K562 (cell line): Measurements from ENCODE around the gene ZFYVE16.

ENCODE experiments used
- CTCF ChIP-seq, 3 experiments: IDR thresholded peaks in 2 of 3; conservative IDR thresholded peaks in 1 of 3; 2 replicates each; pipeline ENCODE4 v1.5.1; 2011 to 2012; ENCODE audit warnings: low read length in 3 of 3, mild to moderate bottlenecking in 3 of 3, control low read depth in 2 of 3, improper control_type of control experiment in 1 of 3, inconsistent platforms in 1 of 3, low read depth in 1 of 3, mixed read lengths in 1 of 3, moderate library complexity in 1 of 3; ENCODE audit not compliant: insufficient read depth in 2 of 3
- ESRRA ChIP-seq: fragments of 450-650 bp; IDR thresholded peaks from 2 replicates; pipeline ENCODE4 v1.6.1; 2014; ENCODE audit warnings: low read depth, mild to moderate bottlenecking, moderate library complexity, borderline replicate concordance
- JUN ChIP-seq, 2 experiments: sonication (generic) in 1 of 2; formaldehyde crosslinking in 1 of 2; IDR thresholded peaks; 2 replicates each; pipeline versions ENCODE4 v1.6.1 to v1.8.0; 2012 to 2022; ENCODE audit warnings: borderline replicate concordance in 2 of 2, mild to moderate bottlenecking in 2 of 2, improper control_type of control experiment in 1 of 2, low read depth in 1 of 2, low read length in 1 of 2, missing genetic modification reagents in 1 of 2
- TOE1 ChIP-seq, 2 experiments: fragments of 450-650 bp in 1 of 2; sonication (generic) in 1 of 2; formaldehyde crosslinking in 1 of 2; IDR thresholded peaks; 2 replicates each; pipeline versions ENCODE4 v1.7.1 to v1.8.0; 2016 to 2022; ENCODE audit warnings: borderline replicate concordance in 2 of 2, mild to moderate bottlenecking in 2 of 2, antibody characterized with exemption in 1 of 2, inconsistent platforms in 1 of 2, low read depth in 1 of 2, missing genetic modification reagents in 1 of 2, moderate library complexity in 1 of 2
- YY1 ChIP-seq, 3 experiments: IDR thresholded peaks; 2 replicates each; pipeline ENCODE4 v1.6.1; 2011; ENCODE audit warnings: low read length in 2 of 3, mild to moderate bottlenecking in 2 of 3, moderate library complexity in 2 of 3, borderline replicate concordance in 1 of 3, control low read depth in 1 of 3, low read depth in 1 of 3; ENCODE audit not compliant: insufficient read depth in 3 of 3, insufficient replicate concordance in 2 of 3, control insufficient read depth in 1 of 3, insufficient read length in 1 of 3; ENCODE audit errors: extremely low read depth in 1 of 3
- ZBTB26 ChIP-seq: fragments of 450-650 bp; formaldehyde crosslinking; IDR thresholded peaks from 2 replicates; pipeline ENCODE4 v1.4.0; 2022; ENCODE audit warnings: missing genetic modification characterization
- ZNF140 ChIP-seq: fragments of 250-450 bp; sonication (Bioruptor Pico); IDR thresholded peaks from 2 replicates; pipeline ENCODE4 v1.8.0; 2021; ENCODE audit warnings: moderate library complexity, mild to moderate bottlenecking, inconsistent platforms
- ZNF239 ChIP-seq: fragments of 250-450 bp; sonication (Bioruptor Pico); IDR thresholded peaks from 2 replicates; pipeline ENCODE4 v1.4.0; 2020; ENCODE audit warnings: mild to moderate bottlenecking

GRCh38 chr5:80468131-80468530 is 60.3 kb downstream of the ZFYVE16 start:
- no peak for TF ChIP-seq TOE1 (IDR thresholded peaks at IDR 0.05; ENCODE audit: borderline replicate concordance)
- TF ChIP-seq TOE1 (CRISPR knock-in tag; IDR thresholded peaks at IDR 0.05; ENCODE audit: borderline replicate concordance, low read depth), result no peak
- no peak for TF ChIP-seq JUN (IDR thresholded peaks at IDR 0.05; ENCODE audit: borderline replicate concordance, low read depth, low read length)
- no peak for TF ChIP-seq JUN (CRISPR knock-in tag; IDR thresholded peaks at IDR 0.05; ENCODE audit: borderline replicate concordance)
- no peak for TF ChIP-seq ZBTB26 (CRISPR knock-in tag)
- TF ChIP-seq ZNF239 (CRISPR knock-in tag), result no peak
- no peak for TF ChIP-seq ESRRA
- no peak for TF ChIP-seq ZNF140 (CRISPR knock-in tag)
- no peak for TF ChIP-seq CTCF (IDR thresholded peaks at IDR 0.05 in 2 of 3, conservative IDR thresholded peaks at IDR 0.05 in 1 of 3; ENCODE audit: insufficient read depth in 2 of 3, low read depth in 1 of 3, low read length in 3 of 3)
- TF ChIP-seq YY1 (IDR thresholded peaks at IDR 0.05; ENCODE audit: borderline replicate concordance in 1 of 3, control insufficient read depth in 1 of 3, extremely low read depth in 1 of 3, insufficient read depth in 3 of 3, insufficient read length in 1 of 3, insufficient replicate concordance in 2 of 3, low read depth in 1 of 3, low read length in 2 of 3), result no peak
